Measurements from ENCODE around the gene UFD1.

Gene UFD1

DNA sequence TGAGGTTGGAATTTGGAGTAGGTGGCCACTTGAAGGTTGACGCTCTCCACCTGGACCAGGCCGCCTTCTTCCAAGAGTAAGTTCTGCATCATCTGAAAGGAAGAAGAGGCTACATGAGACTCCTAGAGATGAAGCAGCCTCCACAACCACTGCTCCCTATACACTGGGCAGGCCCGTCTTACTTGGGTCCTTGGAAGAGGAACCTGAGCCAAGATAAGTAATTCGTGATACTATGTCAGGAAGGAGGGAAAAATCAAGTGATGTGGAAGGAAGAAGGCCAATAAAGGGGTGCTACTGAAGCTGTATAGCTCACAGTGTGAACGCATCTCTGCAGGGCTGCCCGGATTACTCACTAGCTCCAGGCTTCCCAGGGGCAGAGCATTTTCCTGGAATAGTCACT lies 11.1 kb downstream of the UFD1 start:
- no peak for DNase-seq (ENCODE audit: low spot score)

DNA sequence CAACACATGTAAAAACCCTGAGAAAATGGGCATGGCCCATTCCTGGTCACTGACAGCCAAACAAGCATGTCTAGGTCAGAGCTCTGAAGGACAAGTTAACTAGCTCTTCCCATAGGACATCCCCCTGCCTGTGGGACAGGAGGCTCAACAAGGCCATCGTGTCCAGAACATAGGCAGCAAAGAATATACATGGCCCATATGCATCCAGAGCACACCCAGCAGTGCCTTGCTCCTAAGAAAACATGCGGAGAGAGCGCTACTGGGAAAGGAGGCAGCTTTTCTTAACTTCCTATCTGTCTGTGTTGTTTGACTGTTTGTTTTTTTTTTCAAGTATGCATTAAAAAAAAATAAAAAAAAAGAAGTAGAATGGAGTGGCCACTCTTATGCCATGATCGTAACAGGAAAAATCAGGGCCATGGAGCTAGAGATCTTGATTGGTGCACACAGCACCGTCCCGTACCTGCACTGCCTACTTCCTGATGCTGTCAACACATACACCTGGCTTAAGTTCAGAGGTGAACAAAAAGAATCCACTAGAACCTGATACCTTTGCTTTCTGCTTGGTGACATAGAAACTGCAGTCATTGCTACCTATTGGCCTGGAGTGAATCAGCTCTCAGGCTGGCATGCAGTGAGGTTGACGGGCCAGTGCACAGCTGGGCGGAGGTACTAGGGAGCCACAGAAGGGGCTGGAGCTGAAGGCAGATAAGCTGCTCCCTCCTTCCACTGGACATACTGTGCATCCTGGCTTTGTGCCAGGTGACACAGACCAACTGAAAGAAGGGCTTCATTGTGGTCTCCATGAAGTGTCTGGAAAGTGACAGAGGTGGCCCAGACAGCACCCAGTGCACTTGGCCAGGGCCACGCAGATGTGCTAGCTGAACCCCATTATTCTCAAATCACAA lies 11.9 kb downstream of the UFD1 start:
- DNase-seq (ENCODE audit: low spot score): no peak

DNA sequence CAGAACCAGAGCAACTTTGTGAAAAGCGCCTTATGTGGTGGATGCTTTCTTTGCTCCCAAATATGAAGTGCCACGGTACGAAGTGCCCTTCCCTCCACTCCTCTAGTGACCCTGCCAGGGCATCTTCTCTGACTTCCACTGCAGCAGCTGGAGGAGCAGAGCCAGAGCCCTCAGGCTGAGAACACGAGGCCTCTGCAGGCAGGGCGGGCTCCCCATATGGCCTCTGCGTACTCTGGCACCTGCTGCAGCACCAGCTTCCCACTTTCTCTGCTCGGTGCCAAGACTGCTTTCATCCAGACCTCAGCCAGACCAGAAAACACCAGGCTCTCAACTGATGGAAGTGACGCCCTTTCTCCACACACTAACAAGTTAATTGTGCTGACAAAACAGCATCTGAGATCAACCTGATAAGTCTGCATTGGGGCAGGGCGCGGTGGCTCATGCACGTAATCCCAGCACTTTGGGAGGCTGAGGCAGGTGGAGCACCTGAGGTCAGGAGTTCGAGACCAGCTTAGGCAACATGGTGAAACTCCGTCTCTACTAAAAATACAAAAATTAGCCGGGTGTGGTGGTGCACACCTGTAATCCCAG lies 12.8 kb downstream of the UFD1 start:
- no peak for DNase-seq (ENCODE audit: low spot score)

DNA sequence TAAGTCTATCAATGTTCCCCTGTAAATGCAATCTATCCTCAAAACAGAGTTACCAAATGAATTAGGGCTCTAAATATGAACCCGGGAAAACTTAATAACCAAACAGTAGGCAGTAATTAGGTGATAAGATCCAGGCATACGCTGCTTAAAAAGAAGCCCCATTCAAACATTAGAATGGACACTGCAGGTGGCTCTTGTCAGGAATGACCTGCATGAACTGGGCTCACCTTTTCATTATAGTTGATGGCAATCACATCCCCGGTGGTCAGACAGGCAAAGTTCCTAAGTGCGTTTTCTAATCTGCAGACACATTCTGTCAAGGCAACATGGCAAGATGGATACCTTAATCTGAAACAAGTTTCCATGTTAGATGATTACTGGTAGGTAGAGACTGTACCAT lies 14.0 kb downstream of the UFD1 start:
- DNase-seq (ENCODE audit: low spot score): no peak

DNA sequence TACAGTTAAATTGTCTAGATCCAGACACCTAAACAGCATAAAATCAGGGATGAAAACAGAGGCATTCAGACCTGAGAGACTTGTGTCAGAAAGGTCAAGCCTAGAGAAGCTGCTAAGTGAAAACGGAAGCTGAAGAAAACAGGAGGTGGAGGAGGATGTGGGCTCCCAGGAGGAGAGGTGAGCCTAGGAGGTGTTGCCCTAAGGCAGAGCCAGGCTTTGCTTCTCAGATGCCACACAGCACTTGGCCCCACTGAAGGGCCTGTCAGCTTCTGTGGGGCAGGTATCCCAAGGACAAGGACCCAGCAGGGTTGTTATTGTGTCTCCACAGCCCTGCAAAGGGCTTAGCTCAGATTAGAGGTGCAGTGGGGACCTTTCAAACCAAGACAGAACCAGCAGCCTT lies 14.4 kb downstream of the UFD1 start:
- DNase-seq (ENCODE audit: low spot score): no peak

DNA sequence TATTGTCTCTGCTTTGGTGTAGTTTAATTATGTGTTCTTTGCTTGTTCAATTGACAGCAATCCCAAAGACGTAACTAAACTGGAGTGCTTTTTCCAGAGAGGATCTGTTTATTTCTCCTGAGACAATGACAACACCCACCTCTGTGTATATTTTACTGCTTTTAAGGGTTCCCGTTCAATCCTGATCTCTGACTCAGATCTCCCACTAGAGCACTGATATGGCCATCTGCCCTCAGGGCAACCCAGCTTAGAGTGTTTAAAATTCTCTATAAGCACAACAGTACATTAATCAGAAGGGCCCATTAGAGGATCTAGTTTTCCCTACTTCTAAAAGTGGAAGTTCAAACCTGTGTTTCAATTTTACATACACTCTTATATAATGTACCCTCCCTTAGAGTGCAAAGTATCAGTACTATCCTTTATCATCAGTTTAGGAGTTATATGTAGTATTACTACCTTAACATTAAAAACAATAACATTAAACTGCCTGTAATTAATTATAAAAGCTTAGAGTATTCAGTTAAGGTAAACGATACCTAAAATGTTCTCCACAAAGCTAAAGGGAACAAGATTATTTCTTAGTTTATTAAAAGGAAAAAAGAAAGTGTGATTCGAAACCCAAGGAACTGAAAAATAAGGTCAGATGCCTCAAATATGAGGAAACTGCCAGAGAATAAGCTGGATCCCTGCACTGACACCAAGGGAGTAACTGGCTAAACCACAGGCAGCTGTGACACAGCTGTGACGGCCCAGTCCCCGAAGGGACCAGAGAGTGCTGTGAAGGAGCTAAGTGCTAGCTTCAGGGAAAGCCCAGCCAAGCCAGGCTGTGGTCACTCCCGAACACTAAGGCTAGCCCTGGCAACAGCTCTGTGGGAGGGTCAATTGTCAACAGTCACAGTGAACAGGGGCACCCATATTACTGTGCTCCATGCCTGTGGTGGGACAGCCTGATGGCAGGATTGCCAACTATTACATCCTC lies 15.2 kb downstream of the UFD1 start:
- DNase-seq (ENCODE audit: low spot score): no peak

DNA sequence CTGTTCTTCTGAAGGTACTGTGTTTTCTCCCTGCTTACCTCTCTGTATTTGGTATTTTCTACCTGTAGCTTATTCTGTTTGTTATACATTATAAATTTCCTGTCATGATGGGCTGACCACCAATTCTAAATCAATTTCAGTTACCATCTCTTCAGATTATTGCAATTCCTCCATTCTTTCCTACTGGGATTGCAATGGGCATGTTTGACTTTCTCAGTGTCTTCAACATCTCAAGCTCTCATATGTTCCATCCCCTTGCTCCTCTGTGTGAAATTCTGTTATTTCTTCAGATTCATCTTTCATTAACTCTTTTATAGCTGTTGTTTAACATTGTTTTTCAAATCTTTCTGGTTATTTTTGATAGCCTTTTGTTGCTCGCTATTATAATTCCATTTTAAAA lies 16.0 kb downstream of the UFD1 start:
- DNase-seq (ENCODE audit: low spot score): no peak

DNA sequence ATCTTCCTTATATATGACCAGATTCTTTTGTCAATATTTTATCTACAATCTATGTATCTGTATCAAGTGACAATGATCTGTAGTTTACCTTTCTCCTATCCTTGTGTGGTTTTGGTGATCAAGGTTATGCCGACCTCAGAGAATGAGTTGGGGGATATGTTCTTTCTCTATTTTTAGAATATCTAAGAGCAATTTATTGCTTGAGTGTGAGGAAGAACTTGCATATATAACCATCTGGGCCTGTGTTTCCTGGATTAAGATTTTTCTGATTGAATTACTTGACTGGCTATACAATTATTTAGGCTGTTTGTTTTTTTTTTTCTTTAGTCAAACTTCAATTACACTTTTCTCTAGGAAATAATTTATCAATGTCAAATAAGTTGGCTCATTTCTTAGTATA lies 17.5 kb downstream of the UFD1 start:
- DNase-seq (ENCODE audit: low spot score): no peak

DNA sequence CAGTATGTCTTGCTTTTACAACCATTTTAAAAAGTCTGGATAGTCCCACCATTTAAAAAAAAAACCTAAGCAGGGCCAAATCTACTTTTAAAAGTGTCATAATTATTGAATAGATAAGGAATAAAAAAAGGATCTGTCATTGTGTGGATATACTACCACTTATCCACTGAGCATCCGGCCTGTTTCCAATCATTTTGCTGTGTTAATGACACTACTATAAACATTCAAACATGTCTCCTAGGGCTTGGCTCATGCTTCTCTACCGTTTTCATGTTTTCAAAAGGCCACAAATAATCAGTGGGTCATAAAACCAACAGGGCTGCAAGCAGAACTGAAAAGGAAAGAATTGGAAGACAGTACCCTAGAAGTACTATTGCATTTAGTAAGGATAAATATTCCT lies 19.0 kb downstream of the UFD1 start:
- no peak for DNase-seq (ENCODE audit: low spot score)

DNA sequence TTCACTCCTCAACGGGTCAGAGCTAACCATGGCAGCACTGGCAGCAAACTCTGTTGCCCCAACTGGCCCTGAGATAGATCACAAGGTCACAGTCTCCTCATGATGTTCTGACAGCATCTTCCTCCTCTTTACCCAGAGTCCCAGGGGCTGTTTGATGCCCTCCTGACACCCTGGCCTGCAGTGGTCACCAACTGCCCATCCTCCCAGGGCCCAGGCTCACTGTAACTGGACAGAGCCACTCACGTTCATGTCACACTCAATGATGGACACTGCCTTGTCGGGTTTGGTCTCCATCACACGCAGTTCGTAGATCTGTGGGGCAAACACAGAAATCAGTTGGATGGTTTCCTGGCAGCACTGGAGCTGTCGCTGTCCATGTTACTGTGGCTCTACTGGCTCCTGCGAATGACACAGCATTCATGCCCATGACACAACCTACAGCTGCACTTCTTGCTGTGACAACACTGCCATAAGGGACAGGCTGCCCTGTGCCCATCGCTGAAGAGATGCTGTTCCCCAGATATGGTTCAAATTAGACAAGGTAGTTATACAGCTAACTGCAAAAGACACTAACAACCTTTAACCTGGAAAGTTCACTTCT lies 21.1 kb downstream of the UFD1 start:
- no peak for DNase-seq (ENCODE audit: low spot score)

DNA sequence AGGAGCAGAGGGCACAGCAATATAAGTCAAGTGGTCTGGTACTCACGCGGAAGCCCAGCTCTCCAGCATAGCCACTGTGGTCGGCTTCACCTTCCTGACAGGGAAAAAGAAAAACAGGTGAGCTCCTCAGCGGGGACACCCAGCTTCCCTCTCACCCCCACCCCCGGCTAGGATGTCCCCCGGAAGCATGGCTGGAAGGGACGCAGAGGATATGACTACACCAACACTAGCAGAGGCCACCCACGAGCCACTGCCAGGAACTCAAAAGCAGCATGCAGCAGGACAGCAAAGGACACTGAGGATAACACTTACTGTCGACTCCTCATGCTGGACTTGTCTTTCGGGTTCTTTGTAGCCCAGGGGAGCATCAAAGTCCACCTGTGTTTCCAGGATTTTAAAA lies 22.5 kb downstream of the UFD1 start:
- no peak for DNase-seq (ENCODE audit: low spot score)

DNA sequence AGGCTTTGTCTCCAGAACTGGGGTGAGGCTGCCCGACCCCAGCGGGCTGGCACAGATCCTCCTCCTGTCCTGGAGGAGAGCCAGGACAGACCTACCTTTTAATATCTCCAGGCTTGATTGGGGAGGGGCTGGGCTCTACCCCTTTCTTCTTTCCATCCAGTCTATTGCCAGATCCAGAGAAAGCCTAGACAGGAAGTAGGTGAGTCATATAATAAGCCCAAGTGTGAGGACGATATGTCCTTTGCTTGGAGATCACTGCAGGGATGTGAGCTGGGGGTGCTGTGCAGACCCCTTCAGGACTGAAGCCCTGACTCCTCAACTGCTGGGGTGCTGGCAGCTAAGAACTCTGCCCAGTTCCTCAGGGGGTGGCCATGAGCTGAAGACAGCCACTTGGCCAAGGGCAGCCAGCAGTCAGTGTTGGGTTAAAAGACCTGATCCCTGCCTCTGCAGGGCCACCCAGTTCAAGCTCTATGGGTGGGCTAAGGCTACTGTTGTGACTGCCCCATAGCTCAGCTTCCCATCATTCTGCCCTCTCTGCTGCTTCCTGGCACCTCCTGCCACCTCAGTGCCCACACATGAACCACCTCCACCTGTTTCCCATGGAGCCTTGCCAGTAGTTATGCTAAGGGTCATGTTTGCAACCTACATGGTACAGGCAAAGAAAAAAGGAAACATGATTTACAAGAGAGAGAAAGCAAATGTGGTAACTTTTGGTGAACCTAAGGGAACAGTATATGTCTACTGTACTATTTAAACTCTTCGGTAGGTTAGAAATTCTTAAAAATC lies 23.2 kb downstream of the UFD1 start:
- no peak for DNase-seq (ENCODE audit: low spot score)

DNA sequence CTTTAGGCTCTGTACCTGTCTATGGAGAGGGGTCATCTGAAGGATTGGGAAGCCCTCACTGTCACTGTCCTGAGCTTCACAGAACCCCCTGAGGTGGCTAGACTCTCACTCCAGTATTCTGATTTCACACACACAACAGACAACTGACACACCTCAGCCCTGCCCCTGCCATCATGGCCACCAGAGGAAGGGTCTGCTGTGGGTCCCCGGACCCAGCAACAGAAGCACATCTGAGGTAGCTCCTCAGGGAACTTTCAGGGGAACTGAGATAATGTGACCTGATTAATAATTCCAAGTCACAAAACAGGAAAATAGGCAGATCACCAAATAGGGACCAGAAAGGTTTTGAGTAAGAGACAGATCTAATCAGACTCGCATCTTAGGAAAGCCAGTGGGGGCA lies 24.0 kb downstream of the UFD1 start:
- DNase-seq (ENCODE audit: low spot score): no peak

DNA sequence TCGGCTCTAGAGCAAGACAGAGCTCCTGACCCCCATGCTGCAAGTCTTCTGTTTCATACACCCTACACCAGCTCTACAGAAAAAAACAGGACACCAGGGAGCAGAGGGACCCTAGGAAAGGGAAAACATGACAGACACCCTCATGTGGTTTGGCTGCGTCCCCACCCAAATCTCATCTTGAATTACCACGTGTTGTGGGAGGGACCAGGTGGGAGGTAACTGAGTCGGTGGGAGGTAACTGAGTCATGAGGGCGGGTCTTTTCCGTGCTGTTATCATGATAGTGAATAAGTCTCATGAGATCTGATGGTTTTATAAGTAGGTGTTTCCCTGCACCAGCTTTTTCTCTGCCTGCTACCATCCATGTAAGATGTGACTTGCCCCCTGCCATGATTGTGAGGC lies 24.8 kb downstream of the UFD1 start:
- DNase-seq (ENCODE audit: low spot score): no peak

DNA sequence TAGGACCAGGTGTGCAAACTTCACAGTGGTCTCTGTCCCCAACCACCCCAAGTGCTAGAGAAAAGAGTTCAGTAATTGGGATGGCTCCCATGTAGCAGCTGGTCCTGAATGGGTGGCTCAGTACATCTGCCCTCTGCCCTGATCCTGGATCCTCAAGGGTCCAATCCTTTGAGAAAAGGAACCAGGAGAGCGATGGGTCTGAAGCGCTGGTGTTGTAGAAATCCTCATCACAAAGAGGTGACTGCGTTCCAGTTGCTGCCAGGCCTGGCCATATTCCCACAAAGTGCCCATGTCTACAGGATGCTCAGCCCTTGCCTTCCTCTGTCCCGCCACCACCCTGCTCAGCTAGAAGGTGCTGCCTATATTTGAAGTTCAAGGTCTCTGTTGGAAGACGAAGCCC lies 25.3 kb downstream of the UFD1 start:
- no peak for DNase-seq (ENCODE audit: low spot score)

DNA sequence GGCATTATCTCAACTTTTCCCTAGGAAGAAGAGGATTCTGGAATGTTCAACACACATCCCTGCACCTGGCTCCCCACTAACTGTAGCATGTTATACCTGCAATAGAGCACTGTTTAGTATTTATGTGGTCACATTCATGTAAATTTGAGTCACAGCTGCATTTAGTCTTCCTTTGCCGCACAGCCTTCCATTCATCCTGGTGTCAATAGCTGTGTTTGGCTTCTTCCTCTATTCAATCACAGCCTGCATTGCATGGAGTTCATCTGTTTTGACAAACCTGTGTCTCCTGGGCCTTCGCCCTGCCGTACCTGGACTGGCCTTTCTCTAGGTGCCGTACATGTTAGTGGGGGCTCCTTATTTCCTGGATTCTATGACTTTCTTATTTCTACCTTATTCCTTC lies 27.4 kb downstream of the UFD1 start:
- DNase-seq (ENCODE audit: low spot score): no peak

DNA sequence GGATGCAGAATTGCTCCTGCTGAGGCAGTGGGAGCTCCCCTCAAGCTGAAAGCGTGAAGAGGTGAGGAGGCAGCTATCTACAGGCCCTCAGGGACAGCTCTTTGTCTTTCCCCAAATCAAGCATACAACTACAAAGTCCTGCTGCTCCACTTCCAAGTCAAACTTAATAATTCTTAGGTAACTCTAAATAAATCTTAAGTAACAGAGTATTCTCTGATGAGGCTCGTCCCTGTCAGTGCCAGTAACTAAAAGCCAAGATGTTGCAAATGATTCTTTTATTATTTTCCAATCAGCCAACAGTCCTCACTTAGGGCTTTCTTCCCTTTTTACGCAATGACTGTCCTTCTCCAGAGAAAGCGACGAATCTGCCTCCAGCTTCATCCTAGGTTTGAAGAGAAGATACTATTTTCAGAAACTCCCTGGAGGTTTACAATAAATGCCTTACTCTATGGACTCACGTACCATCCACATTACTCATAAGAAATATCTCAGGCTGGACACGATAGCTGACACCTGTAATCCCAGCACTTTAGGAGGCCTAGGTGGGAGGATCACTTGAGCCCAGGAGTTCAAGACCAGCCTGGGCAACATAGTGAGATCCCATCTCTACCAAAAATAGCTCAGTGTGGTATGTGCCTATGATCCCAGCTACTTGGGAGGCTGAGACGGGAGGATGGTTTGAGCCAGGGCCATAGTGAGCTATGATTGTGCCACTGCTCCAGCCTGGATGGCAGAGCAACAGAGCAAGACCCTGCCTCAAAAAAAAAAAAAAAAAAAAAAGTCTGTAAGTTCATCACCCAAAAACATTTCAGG lies 28.4 kb downstream of the UFD1 start:
- DNase-seq (ENCODE audit: low spot score): no peak

DNA sequence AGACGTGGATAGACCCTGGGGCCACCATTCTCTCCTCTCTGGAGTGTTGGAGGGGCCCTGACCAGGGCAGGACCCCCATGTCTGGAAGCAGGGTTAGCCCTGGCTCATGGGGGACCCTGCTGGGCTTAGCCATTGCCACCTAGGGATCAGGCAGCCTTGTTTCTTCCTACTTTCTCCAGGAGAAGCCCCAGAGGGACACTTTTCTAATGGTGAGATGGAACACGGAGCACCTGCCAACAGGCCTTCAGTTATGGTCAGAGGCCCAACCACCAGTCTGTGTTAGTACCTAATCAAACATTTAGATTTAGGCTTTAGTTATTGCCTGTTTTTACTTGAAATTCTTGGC lies 29.6 kb downstream of the UFD1 start:
- DNase-seq (ENCODE audit: low spot score): no peak

DNA sequence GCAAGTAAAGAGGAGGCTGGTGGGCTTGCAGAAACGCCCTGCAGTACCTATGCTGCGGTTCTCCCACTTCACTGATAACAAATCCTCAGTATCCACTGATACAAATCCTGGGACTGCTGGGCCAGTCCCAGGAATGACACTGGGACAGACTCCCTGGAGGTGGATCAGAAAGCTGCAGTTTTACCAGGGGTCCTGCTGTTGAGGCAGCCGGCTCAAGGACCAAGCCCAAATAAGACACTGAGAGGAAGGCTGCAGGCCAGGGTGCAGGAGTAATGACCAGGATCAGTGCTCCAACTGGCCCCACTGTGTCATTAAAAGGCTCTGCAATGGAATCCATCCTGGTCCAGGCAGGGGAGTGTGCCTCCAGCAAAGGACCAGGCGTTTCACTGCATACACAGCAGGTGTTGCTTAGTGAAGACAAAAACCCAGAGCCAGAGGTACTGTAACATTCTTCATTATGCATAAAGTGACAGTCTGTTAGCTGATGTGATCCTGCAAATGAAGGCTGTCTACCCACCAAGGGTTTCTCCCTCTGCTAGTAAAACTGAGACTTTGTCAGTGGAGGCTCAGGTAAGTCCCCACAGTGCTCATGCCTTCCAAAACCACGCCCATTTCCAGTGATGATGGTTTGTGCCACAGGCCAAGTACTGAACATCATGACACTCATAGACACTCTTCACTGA lies 30.1 kb downstream of the UFD1 start:
- no peak for DNase-seq (ENCODE audit: low spot score)

DNA sequence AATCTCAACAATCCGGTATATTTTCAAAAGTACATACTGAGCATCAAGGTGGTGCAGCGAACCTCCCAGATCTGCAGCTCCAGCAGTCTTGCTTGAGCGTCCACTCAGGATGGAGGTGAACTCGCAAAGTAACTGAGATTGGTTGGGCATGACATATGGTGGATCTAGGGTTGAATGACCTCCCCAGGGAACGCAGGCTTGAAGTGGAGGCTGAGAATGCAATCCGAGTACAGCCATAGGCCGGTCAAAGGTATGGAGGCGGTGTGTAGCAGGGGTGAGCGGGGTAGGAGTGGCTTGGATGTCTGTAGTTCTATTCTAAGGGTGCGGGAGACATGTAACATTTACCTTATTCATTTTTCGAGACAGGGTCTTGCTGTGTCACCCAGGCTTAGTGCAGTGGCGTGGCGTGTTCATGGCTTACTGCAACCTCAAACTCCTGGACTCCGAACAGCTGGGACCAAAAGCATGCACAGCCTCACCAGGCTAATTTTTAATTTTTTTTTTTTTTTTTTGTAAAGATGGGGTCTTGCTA lies 30.9 kb downstream of the UFD1 start:
- DNase-seq (ENCODE audit: low spot score): no peak
